H4 (cell line): ENCODE results near the gene TMEM214. TPM values are rescaled to one million over a fixed set of nuclear protein-coding genes. Genes with fewer than 3 reads are reported as not detected.

ENCODE experiments used
- DNase-seq: peaks from one replicate; pipeline ENCODE4 v3.0.0-alpha.2; 2015; ENCODE audit warnings: low spot score
- total RNA-seq: library from RNA; depleted of rRNA; stranded (reverse); fragments of >200 nt; shearing (Covaris generic); gene quantifications from 2 replicates; pipeline ENCODE4 v1.2.3, GENCODE V29; 2014; rRNA removed

Gene TMEM214, protein sequence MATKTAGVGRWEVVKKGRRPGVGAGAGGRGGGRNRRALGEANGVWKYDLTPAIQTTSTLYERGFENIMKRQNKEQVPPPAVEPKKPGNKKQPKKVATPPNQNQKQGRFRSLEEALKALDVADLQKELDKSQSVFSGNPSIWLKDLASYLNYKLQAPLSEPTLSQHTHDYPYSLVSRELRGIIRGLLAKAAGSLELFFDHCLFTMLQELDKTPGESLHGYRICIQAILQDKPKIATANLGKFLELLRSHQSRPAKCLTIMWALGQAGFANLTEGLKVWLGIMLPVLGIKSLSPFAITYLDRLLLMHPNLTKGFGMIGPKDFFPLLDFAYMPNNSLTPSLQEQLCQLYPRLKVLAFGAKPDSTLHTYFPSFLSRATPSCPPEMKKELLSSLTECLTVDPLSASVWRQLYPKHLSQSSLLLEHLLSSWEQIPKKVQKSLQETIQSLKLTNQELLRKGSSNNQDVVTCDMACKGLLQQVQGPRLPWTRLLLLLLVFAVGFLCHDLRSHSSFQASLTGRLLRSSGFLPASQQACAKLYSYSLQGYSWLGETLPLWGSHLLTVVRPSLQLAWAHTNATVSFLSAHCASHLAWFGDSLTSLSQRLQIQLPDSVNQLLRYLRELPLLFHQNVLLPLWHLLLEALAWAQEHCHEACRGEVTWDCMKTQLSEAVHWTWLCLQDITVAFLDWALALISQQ
- total RNA-seq: 34.6 and 37.8 TPM in 2 replicates

DNA sequence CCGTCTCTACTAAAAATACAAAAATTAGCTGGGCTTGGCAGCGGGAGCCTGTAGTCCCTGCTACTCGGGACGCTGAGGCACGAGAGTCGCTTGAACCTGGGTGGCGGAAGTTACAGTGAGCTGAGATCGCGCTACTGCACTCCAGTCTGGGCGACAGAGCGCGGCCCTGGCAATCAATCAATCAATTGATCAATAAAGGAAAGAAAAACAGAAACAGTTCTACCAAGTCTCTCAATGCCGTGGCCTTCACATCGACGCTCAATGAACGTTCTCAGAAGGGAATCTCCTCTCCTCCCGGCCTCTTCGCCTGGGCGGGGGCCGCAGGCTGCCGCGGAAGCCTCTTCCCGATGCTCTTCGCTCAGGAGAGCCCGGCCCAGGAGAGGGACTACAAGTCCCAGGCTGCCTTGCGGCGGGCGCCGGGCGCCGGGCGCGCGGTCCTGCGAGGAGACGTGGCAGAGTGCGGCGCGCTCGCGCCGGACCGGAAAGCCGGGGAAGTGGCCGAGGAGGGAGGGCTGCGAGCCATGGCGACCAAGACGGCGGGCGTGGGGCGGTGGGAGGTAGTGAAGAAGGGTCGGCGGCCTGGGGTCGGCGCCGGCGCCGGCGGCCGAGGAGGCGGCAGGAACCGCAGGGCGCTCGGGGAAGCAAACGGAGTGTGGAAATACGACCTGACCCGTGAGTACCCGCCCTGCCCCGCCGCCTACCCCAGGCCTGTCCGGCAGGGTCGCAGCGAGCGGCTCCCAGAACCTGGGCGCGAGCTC lies at the start of gene TMEM214:
TSS of gene TMEM214 (plus strand) at position 471 of the 758 bp plus-strand sequence. CDS start at position 522, 51 bp downstream.
- peak; percentile 66 for DNase-seq

DNA sequence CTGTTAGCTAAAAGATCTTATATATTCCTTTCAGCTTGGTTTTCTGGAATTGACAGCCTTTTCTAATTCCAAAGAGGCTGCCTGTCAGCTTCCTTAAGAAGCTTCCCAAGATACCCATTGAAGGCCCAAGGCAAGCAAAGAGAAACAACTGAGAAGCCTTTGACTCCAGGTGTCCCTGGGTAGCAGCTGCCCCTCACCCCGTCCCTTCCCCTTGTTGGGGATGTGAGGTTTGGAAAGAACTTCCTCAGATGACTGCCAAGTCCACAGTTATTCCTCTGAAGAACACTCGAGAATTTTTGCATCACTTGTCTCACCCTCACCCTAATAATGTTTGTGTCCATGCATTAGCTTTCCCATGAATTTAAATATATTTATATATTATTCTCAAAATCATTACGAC lies 49.0 kb upstream of the TMEM214 start:
- DNase-seq: no peak

DNA sequence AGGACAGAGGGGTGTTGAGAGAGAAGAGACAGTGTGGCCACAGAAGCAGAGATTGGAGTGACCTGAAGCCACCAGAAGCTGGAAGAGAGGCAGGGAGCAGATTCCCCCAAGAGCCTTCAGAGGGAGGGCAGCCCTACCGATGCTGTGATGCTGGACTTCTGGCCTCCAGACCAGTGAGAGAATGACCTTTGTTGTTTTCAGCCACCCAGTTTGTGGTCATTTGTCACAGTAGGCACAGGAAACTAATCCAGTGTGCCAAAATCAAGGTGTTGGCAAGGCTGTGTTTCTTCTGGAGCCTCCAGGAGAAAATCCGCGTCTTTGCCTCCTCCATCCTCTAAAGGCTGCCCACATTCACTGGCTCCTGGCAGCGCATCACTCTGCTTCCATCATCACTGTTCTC lies 47.0 kb upstream of the TMEM214 start:
- no peak for DNase-seq

DNA sequence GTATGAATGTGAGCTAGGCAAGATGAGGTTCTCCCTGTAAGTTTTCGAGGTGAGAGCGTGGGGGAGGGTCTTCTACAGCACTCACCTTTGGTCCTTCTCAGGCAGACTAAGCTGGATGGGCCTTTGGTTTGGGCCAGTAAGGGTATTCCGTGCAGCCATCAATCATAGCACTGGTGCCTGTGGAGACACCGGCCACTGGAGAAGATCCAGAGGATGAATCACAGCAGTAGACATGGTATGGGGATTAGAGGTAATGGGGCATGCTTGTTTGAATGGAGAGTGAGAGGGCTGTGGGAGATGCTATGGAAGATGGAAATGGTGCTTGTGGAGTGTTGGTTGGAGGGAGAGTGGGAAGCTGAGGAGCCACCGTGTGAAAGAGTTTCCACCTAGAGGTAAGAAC lies 46.2 kb upstream of the TMEM214 start:
- no peak for DNase-seq

DNA sequence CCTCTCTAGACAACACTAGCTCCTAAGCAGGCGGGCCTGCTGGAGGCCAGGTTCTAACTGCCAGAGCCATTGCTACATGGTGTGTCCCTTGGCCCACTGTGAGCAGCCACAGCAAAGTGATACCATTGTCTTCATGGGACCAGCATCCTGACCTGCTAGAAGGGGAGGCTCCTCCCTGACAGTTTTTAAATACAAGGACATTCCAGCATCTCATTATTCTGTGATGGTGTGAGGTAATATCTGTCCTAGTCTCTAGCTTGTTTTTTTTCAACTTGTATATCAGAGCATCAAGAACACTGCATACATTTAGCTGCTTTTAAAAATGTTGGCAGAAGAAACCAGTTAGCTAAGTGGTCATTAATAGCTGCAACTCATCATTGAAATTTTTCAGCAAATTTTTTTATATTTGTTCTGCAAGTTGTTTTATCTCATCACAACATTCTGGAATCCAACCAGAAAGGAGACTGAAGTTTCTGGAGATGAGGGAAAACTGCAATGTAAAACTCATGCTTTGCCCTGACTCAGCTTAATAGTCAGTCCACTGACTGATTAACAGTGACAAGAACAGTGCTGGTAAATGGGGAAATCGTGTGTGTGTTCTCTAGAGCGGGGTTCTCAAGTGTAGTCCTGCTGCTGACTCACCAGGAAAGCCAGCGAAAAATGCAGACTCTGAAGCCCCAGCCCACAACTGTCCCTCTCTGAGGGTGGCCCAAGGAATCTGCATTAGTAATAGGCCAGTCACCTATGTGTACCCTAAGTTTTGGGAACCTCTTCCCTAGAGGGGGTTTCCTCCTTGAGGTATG lies 44.5 kb upstream of the TMEM214 start:
- DNase-seq: no peak

DNA sequence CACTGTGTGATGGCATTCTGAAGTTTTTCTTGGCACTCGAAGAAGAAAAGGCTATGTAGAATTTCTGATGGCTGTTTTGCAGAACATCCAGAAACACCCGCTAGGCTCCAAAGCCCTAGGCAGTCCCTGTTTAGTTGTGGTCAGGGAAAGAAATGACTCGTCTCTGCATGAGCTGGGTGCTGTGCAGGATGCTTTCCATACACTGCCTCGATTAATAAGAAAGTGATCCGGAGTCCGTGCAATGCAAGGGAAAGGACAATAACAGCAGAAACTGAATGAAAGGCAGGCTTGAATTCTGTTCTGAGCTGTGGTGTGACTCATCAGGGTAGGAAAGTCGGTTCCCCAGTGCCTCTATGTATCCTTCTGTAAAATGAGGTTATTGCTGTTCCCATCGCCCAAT lies 43.6 kb upstream of the TMEM214 start:
- no peak for DNase-seq

DNA sequence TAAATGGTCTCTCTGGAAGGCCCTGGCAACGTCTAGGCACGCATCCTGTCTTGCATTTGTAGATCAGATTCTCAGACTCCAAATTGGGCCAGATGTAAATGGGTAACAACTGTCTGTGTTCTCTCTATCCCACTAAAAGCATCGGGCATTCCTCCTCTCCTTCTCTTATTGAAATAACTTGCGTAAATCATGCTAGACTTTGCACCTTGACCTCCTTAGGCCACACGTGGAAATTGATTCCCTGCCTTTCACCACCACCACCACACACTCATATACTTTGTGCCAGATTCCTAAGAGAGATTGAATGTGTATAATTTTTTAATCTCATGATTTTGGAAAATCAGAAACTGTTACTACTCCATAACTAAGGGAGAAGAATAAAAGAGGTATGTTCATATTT lies 41.0 kb upstream of the TMEM214 start:
- no peak for DNase-seq

DNA sequence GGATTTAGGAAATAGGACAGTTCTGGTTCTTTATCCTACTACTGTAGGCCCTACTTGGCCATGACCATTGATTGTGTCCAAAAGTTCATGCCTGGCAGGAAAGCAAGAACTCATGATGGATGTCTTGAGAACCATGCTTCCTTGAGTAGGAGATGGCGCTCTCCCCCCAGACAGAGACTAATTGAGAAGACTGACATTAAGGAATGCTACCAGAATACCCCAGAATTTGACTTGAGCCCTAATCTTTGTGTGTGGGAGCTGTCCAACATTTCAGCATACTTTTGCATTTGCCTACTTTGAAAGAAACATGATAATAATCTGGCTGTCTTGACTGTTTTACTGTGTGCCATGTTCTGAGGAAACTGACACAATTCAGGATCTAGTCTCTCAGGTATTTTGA lies 39.0 kb upstream of the TMEM214 start:
- no peak for DNase-seq

DNA sequence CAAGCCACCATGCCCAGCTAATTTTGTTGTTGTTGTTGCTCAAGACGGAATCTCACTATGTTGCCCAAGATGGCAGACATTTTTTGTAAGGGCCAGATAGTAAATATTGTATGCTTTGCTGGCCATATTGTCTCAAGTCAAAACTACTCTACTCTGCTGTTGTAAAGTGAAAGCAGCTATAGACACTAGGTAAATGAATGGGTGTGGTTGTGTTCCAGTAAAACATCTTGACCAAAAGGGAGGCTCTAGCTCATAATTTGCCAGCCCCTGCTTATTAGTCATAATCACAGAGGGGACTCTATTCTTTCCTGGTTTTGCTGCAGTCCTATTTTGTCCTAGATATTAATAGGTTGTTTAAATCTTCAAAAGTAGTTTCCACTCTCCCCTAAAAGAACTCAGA lies 37.8 kb upstream of the TMEM214 start:
- DNase-seq: no peak

DNA sequence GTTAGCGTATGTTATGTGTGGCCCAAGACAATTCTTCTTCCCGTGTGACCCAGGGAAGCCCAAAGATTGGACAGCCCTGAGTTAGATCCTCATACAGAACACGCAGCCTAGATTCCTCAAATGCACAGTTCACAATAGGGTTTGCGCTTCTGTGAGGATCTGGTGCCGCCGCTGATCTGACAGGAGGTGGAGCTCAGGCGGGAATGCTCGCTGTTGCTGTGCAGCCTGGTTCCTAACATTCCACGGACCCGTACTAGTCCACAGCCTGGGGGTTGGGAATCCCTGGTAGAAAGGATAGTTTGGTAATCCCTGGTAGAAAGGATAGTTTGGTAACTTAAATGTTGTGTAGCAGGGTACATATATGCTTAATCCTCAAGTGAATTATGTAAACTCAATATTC lies 35.4 kb upstream of the TMEM214 start:
- DNase-seq: no peak

DNA sequence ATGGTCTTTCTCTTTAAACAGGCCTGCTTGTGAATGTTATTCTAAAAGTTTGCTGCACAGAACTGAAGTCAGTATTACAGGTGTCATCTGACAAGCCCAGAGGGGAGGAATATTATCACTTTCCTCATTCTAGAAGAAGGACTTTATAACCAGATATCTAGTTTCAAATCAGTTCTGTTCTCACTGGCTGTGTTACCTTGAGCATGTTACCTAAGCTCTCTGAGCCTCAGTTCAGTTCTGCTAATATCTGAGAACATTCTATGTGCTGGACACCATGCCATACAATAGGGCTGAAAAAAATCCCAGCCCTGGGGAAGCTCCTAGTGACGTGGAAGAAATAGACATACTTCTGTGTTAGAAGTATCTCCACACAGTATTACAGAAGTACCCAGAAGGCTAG lies 34.4 kb upstream of the TMEM214 start:
- DNase-seq: no peak

DNA sequence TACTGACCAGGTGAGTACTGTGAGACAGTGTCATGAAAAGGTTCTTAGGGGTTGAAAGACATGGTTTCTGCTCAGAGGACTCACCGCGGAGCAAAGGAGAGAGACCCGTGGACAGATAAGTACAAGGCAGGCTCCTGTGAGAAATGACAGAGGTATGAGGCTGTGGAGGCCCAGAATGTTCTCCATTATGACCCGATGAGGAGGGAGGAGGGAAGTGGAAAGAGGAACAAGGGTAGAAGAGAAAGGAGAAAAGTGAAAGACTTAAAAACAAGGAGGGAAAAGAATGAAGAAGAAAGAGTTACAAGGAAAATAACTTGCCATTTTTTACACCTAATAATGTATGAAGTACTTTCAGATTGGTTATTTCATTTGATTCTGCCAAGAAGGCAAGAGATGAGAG lies 32.5 kb upstream of the TMEM214 start:
- no peak for DNase-seq

DNA sequence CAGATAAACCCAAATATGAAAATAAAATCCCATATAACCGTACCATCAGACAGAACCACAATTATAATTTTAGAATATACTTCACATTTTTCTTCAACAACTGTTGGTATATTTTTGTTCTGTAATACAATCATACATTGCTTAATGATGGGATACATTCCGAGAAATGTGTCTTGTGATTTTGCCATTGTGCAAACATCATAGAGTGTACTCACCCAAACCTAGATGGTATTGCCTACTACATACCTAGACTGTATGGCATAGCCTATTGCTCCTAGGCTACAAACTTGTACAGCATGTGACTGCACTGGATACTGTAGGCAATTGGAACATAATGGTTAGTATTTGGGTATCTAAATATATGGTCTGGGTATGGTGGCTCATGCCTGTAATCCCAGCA lies 31.8 kb upstream of the TMEM214 start:
- DNase-seq: no peak

DNA sequence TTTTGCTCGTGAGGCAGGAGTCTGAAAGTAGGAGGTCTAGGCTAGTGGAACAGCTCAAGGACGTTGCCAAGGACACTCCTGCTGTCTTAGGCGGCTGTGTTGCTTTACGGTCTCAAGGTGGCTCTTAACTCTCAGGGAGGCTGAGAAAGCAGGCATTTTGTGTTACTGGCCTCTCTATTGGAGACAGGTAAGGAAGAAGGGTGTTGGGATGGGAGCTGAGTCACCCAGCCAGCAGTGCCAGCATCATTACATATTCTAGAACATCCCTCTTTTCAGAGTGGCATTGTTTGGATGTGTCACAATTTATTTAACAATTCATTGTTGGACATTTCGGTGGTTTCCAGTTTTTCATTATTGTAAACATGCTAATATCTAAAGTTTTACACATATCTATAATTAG lies 30.8 kb upstream of the TMEM214 start:
- DNase-seq: no peak

DNA sequence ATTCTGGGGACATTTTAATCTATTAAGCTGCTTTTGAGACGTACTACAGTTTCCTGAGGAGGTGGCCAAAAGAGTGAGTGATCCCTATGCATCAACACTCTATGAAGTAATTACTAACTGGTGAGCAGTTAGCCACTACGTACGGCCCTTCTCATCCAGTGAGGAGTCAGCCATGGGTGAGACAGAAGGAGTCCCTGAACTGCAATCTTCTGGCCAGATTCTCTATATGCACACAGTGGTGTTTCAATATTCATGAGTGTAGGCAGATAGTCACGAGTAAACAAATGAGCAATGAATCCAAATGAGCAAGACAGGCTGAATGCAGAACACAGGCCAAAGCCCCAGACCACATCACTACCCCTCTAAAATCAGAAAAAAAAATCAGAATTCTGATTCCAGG lies 29.8 kb upstream of the TMEM214 start:
- no peak for DNase-seq

DNA sequence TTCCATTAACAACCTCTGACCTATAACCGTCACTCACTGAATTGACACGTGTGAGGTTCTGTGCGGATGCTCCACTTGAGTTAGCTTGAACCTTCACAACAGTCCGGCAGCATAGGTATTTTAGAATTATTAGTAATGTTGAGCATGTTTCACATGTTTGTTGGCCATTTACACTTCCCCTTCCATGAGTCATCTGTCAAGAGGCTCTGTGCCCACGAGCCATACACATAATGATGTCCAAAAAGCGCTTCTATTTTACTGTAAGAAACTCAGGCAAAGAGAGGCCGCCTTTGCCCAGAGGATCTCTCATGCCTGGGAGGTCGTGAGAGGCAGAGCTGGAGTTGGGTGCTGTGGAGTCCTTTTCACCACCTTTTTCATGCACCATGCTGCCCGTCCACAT lies 28.9 kb upstream of the TMEM214 start:
- DNase-seq: no peak

DNA sequence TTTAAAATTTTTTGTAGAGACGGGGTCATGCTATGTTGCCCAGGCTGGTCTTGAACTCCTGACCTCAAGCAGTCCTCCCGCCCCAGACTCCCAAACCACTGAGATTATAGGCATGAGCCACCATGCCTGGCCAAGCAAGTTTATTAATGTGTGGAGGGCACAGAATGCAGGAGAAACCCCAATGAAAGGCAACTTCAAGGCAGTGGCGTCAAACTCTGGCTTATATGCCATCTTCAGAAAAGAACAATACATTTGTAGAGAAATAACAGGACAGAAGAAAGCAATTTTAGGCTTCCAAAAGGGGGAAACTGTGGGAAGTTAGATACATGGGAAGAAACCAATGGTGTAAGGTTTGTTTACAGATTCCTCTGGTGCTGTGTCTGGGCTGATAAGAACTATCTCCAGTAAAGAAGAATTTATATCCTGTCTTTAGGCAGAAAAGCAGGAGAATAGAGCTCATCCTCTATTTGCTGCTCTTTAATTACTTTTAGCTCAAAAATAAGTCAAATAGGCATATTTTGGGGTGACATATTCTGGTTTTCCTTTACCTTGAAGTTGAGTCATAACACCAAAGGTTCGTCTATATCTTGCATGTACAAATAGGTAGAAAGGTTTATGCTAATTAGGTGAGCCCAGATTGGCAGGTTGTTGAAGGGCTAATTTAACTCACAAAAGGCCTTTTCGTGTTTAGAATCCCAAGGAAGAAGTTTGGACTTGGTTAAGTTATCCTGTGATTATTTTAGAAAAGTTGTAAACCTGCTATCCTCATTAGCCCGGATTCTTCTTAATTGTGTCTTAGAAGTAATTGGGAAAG lies 26.0 kb upstream of the TMEM214 start:
- no peak for DNase-seq

DNA sequence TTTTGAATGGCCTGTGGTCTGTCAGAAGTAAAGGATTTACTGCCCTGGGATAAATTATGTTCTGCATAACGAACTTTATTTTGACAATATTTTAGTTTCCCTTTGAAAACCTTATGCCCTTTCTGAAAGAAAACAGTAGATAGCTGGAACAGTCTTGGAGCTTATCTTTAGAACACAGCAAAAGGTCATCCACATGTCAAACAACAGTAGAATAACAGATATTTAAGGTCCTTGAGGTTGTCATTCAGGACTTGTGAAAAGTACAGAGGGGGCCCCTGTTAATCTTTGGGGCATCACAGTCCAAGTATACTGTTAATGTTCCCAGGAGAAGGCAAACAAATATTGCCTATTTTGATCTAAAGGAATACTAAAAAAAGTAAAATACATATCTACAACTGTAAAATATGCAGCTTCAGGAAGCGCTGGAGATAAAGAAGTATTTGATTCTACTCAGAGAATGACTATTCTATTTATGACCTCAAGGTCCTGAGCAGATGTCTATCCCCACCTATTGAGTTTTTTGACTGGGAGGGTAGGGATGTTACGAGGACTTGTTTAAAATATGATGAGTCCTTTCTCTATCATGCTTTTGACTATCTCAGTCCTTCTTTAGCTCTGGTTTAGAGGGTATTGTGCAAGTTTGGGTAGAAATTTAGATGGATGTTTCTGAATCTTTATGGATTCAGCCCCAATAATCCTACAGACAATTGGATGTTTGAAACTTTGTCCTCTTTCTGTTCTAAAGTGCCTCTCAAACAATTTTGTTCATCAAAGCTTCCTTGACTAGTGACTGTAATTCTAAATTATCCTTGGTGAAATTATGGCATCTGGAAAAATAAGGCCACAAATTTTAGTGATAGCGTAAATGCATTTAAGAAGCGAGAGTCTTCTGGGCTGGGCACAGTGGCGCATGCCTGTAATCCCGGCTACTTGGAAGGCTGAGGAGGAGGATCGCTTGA lies 25.1 kb upstream of the TMEM214 start:
- DNase-seq: no peak

DNA sequence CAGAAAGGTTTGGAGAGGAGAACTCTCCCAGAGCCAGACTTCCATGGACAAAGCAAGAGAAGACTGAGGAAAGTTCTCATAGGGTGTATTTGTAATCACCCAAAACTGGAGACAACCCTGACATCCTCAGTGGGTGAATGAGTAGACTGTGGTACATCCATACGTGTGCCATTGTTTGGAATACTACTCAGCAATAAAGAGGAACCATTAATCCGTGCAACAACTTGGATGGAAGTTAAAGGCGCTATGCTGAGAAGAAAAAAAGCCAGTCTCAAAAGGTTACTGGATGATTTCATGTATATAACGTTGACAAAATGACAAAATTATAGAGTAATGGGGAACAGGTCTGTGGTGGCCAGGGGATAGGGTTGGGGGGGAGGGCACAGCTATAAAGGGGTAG lies 24.1 kb upstream of the TMEM214 start:
- no peak for DNase-seq

DNA sequence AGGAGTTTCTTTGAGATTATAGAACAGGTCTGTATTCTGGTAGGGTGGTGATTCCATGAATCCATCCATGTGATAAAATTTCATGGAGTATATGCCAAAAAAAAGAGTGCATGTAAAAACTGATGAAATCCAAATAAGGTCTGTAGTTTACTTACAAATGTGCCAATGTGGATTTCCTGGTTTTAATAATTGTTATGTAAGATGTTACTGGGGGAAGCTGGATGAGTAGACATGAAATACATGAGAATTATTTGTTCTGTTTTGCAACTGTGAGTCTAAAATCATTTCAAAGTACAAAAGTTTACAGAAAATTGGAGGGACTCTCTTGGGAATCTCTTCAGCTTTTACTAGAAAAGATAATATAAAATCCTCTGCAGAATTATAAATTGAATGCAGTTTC lies 23.7 kb upstream of the TMEM214 start:
- DNase-seq: no peak
